Naive B cell (primary cell): Measurements from ENCODE around the gene CCL11. TPM values are rescaled to one million over a fixed set of nuclear protein-coding genes. Genes with fewer than 3 reads are reported as not detected.
A peak's percentile ranks its signal among the peaks of the same experiment; 100 is the strongest.

Source experiments
- ATAC-seq, 2 donors: fragments of 150-1000 bp; cut with Tn5 transposase; 2 replicates each; pipeline ENCODE4 v1.10.0; 2021; ENCODE audit warnings: low read depth in 2 of 2, mild to moderate bottlenecking in 2 of 2, moderate library complexity in 2 of 2
- DNase-seq: peaks from one replicate; pipeline ENCODE4 v3.0.0; 2022
- H3K27ac Mint-ChIP-seq, 6 donors: one replicate each; pipeline ENCODE4 v1.8.0; 2020 to 2022; ENCODE audit warnings: mild to moderate bottlenecking in 6 of 6, mixed read lengths in 6 of 6, moderate library complexity in 5 of 6, inconsistent platforms in 2 of 6
- H3K27me3 Mint-ChIP-seq, 3 donors: one replicate each; pipeline ENCODE4 v1.8.0; 2021 to 2022; ENCODE audit warnings: mixed read lengths in 3 of 3, mild to moderate bottlenecking in 1 of 3
- H3K36me3 Mint-ChIP-seq, 2 donors: one replicate each; pipeline ENCODE4 v1.8.0; 2020 to 2022; ENCODE audit warnings: mixed read lengths in 2 of 2, inconsistent platforms in 1 of 2, mild to moderate bottlenecking in 1 of 2
- H3K4me1 Mint-ChIP-seq, 3 donors: one replicate each; pipeline ENCODE4 v1.8.0; 2020 to 2022; ENCODE audit warnings: mixed read lengths in 3 of 3, inconsistent platforms in 1 of 3, mild to moderate bottlenecking in 1 of 3, moderate library complexity in 1 of 3
- H3K4me3 Mint-ChIP-seq, 8 donors: one replicate each; pipeline ENCODE4 v1.8.0; 2020 to 2022; ENCODE audit warnings: mild to moderate bottlenecking in 8 of 8, mixed read lengths in 8 of 8, moderate library complexity in 8 of 8, inconsistent platforms in 2 of 8
- H3K9me3 Mint-ChIP-seq, 7 donors: one replicate each; pipeline ENCODE4 v1.8.0; 2020 to 2022; ENCODE audit warnings: mixed read lengths in 7 of 7, mild to moderate bottlenecking in 5 of 7, inconsistent platforms in 2 of 7, moderate library complexity in 1 of 7
- polyA plus RNA-seq, 6 donors: library from polyadenylated mRNA; unstranded; fragments of 300-500 nt; fragmentation: Illumina TruSeq; gene quantifications; one replicate each; pipeline ENCODE4 v1.2.3, GENCODE V29; 2021; ENCODE audit warnings: low read depth in 6 of 6

The CCL11 gene
- not detected for polyA plus RNA-seq

DNA sequence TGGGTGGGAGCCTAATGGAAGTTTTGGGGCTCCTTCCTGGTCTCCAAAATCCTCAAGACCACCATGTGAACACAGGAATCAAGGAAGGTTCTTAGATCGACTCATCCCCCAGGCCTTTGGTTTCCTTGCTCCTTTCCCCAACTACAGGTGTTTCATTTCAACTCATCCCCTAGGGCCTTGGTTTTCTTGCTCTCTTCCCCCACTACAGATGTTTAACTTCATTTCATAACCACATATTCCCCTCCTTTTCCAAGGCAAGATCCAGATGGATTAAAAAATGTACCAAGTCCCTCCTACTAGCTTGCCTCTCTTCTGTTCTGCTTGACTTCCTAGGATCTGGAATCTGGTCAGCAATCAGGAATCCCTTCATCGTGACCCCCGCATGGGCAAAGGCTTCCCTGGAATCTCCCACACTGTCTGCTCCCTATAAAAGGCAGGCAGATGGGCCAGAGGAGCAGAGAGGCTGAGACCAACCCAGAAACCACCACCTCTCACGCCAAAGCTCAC lies at the start of gene CCL11:
TSS of gene CCL11 (plus strand) at position 457 of the 507 bp plus-strand sequence. CDS start 67 bp downstream, outside the sequence.
- no peak for DNase-seq
- Mint-ChIP-seq H3K27ac (no peak within 1 kb of the TSS), H3K27me3 (peaks cover 45 to 65% (median 48%) of the 10 kb centered on the region in 3 donors), H3K9me3 (peaks cover 0 to 4% (median 0%) of the 10 kb centered on the region in 7 donors), H3K4me3 (peak within 1 kb of the TSS in 1 of 8 donors; percentile 17), H3K36me3 (no peaks in the 10 kb centered on the region), H3K4me1 (no peaks in the 10 kb centered on the region)
- no peak for ATAC-seq

DNA sequence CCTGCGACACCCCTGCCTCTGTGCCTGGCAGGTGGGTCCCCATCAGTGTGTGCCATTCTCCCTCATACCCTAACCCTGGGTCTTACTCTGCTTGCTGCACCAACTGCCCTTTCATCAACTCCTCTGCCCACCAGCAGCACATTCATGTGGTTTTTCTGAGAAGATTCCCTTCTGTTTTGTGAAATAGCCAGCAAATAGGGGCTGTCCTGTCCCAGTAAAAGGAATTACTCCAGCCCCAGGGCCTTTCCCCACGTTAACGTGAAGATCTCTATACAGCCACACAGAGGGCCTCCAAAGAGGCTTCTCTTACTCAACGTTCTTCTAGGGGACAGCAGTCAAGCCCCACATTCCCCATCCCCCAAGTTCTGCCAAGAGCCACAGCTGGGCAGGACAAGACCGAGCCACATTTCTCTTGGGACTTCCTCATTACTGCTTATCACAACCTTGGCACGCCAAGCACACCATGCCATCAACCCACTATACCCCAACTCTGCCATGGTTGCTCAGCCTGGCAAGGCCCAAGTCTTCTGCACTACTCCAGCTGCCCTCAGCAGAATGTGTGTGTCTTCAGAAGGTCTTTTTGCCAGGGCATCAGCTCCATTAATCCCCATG lies 49.2 kb upstream of the CCL11 start:
- no peaks in the 10 kb centered on the region for H3K36me3 Mint-ChIP-seq
- peaks cover 16 to 29% (median 24%) of the 10 kb centered on the region in 3 donors for H3K4me1 Mint-ChIP-seq
- no peaks in the 10 kb centered on the region for H3K9me3 Mint-ChIP-seq
- no peak for ATAC-seq
- peaks cover 0 to 9% (median 0%) of the 10 kb centered on the region in 3 donors for H3K27me3 Mint-ChIP-seq
- DNase-seq, result no peak
- peak overlapping the region in 1 of 6 donors; percentile 36 for H3K27ac Mint-ChIP-seq
- no peak overlapping the region for H3K4me3 Mint-ChIP-seq

DNA sequence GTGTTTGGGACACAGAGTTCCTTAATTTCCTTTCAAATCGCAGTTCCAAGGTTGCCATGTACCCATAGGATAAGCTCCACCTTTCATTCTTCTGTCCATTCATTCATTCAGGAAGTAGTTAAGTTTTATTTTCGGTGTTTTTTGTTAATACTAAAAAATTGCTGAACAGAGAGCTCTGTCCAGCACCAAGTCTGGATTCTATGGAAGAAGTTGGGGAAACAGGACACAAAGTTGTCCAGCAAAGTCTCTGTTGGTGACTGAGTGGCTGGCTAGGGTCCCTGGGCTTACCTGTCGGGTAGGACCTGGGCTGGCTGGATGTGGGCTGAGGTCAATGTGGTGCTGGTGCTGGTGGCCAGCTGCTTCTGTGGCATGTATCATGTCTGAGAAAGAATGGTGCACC lies 48.1 kb upstream of the CCL11 start:
- no peak for ATAC-seq
- no peak overlapping the region for H3K27ac Mint-ChIP-seq

DNA sequence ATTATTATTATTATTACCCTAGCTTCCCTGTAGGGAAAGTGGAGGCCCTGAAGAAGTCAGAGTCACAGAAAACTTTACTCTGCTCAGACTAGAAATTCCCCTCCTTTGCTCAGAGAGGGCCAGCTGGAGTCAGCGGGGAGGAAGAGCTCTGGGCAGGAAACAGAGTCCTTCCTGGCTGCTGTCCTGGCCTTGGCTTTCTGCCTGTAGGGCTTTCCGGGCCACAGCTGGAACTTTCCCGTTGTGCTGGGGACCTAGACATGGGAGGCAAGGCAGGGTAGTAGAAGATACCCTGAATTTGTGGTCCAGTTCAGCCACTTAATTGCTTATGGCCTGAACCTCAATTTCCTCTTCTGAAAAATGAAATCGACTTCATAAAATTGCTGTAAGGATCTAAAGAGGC lies 44.5 kb upstream of the CCL11 start:
- Mint-ChIP-seq H3K4me1 (peaks cover 4 to 24% (median 14%) of the 10 kb centered on the region in 3 donors), H3K27ac (peak overlapping the region in 2 of 6 donors; percentile 62 to 67), H3K4me3 (no peak overlapping the region), H3K36me3 (no peaks in the 10 kb centered on the region), H3K9me3 (no peaks in the 10 kb centered on the region), H3K27me3 (no peaks in the 10 kb centered on the region)
- DNase-seq (no peak), ATAC-seq (no peak)

More for the DNA sequence above, 48.1 kb upstream of the CCL11 start:
- Mint-ChIP-seq H3K27me3 (peaks cover 0 to 9% (median 0%) of the 10 kb centered on the region in 3 donors), H3K36me3 (no peaks in the 10 kb centered on the region), H3K4me1 (peaks cover 20 to 28% (median 28%) of the 10 kb centered on the region in 3 donors), H3K4me3 (no peak overlapping the region), H3K9me3 (no peaks in the 10 kb centered on the region)
- DNase-seq, result no peak

DNA sequence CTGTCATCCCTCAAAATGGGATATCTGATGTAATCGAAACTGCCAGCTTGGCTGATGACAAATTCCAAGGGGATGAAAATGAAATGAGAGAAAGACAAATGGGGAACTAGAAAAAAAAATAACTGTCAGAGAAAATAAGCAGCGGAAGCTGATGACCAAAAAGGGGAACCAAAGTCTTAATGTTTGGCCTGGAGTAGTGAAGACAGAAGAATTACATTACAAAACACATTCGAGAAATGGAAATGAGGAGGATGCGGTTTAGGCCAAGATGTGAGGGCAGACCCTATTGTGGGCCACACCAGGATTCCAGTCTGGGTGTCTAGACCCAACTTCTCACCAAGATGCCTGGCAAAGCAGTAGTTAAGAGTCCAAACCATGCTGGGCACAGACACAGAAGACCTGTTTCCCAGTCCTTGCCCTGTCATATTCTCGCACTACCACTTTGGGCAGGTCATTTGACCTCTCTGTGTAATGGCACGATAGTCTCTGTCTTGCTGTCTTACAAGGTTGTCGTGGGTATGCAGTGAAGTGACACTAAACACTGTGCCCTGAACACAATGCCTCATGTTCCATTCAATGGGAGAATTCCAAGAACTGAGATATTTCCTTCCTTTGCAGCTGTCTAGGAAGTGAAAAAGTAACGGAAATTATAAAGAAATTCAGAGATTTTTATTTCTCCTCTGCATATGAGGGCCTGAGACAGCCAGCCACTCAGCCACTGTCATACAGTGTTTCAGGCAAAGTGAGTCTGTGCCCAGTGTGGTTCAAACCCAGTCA lies 42.8 kb upstream of the CCL11 start:
- peak; percentile 33 for DNase-seq
- no peaks in the 10 kb centered on the region for H3K9me3 Mint-ChIP-seq
- no peaks in the 10 kb centered on the region for H3K27me3 Mint-ChIP-seq
- peak; percentile 71 to 76 for ATAC-seq
- H3K4me3 Mint-ChIP-seq, result peak overlapping the region in 7 of 8 donors; percentile 17 to 87 (median 49)
- peaks cover 4 to 17% (median 10%) of the 10 kb centered on the region in 3 donors for H3K4me1 Mint-ChIP-seq
- peak overlapping the region in 5 of 6 donors; percentile 6 to 92 (median 74) for H3K27ac Mint-ChIP-seq
- no peaks in the 10 kb centered on the region for H3K36me3 Mint-ChIP-seq

DNA sequence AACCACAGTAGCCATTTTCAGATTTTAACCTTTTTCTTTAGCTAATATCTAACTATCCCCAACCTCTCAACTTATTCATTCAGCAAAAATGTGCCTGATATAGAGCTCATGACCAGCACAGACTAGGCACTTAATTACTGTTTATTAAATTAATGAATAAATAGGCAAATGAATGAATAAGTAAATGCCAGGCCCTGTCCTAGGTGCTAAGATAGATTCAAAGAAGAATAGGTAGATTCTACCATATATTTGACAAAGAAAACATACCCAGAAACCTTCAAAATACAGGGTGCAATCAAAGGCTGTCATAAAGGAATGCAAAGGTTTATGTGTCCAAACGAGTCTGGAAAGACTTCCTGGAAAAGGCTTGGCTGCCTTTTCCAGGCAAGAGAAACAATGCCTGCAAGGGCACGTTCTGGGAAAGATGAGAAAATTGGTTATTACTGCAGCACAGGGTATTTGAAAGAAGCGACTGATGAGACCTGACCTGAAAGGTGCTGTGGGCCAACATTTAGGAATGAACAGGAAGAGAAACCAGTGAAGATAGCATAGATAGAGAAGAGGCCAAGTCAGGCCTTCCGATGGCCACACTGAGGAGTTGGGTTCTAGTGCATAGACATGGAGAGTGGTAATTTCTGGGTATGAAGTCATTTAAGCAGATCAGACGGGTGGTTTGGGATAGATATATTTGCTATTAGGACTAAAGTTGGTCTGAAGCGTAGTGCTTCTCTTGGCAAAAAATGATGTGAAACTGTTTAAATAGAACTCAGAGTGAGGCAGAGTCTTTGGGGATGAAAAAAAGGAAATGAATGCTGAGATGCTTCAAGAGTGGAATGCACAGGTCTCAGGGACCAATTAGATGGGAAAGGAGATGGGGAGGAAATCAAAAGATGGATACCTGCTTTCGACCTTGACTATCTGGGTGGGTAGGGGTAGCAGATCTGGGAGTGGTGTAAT lies 41.9 kb upstream of the CCL11 start:
- H3K9me3 Mint-ChIP-seq, result no peaks in the 10 kb centered on the region
- no peaks in the 10 kb centered on the region for H3K36me3 Mint-ChIP-seq
- peak overlapping the region in 1 of 8 donors; percentile 87 for H3K4me3 Mint-ChIP-seq
- peaks cover 0 to 5% (median 0%) of the 10 kb centered on the region in 3 donors for H3K27me3 Mint-ChIP-seq
- DNase-seq (peak; percentile 15), ATAC-seq (peak in 1 of 2 donors; percentile 48)
- H3K27ac Mint-ChIP-seq, result peak overlapping the region in 2 of 6 donors; percentile 6 to 74
- peaks cover 4 to 17% (median 10%) of the 10 kb centered on the region in 3 donors for H3K4me1 Mint-ChIP-seq

DNA sequence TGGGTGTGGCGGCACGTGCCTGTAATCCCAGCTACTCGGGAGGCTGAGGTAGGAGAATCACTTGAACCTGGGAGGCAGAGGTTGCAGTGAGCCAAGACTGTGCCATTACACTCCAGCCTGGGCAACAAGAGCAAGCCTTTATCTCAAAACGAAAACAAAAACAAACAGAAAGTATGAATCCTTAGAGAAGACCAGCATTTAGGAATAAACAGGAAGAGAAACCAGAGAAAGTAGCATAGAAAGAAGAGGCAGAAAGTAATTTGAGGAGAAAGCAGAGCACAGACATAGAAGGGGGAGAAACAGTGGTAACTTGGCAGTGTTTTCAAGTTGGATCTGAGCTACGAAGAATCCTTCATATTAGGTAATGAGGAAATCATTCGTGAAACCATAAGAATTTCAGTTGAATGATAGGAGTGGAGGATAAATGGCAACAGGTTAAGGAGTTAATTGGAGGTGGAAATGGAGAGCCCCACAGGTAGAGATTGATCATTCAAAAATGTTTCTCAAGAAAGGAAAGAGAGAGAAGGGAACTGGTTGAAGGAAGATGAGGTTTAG lies 40.1 kb upstream of the CCL11 start:
- ATAC-seq (no peak), DNase-seq (no peak)
- no peak overlapping the region for H3K4me3 Mint-ChIP-seq
- H3K27me3 Mint-ChIP-seq, result peaks cover 0 to 5% (median 0%) of the 10 kb centered on the region in 3 donors
- no peaks in the 10 kb centered on the region for H3K36me3 Mint-ChIP-seq
- H3K27ac Mint-ChIP-seq, result no peak overlapping the region
- H3K4me1 Mint-ChIP-seq, result peaks cover 2 to 13% (median 10%) of the 10 kb centered on the region in 3 donors
- no peaks in the 10 kb centered on the region for H3K9me3 Mint-ChIP-seq

DNA sequence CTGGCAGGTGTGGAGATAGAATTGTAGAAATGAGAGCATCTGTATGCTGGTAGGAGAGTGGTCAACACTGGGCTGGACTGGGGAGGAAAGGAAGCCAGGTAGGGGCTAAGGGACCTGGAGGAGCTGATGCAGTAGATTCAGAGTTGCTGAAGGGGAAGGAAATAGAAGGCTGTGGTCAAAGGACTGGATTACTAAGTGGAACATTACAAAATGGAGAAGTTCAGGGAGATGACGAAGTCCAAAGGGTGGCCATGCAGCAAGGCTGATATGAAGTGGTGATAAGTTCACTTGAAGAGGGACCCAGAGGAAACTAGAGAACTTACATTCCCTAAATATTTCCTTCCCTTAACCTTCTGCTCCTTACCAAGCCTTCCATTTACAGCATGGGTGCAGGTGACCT lies 39.1 kb upstream of the CCL11 start:
- DNase-seq (peak; percentile 15), ATAC-seq (peak; percentile 23 to 60)
- peak overlapping the region in 1 of 6 donors; percentile 74 for H3K27ac Mint-ChIP-seq
- H3K4me1 Mint-ChIP-seq, result peaks cover 6 to 15% (median 14%) of the 10 kb centered on the region in 3 donors
- no peaks in the 10 kb centered on the region for H3K36me3 Mint-ChIP-seq
- H3K27me3 Mint-ChIP-seq, result peaks cover 6 to 10% (median 9%) of the 10 kb centered on the region in 3 donors
- H3K4me3 Mint-ChIP-seq, result peak overlapping the region in 1 of 8 donors; percentile 7
- no peaks in the 10 kb centered on the region for H3K9me3 Mint-ChIP-seq

DNA sequence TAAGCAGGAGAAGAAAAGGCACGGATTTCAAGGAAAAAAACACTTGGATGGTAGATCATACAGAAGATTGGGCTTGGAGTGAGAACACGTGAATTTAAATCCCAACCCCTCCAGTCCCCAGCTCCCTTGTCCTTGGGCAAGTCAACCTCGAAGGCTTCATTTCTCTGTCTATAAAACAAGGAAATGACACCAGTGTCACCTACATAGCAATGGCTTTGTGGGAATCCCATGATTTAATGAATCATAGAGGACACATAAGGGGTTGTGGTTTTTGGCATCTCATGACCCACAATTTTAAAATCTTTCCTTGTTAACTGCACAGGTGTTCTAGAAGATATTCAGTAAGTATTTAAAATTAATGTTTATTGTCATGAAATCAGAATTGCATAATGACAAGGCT lies 38.7 kb upstream of the CCL11 start:
- Mint-ChIP-seq H3K9me3 (no peaks in the 10 kb centered on the region), H3K27ac (peak overlapping the region in 1 of 6 donors; percentile 74), H3K36me3 (no peaks in the 10 kb centered on the region), H3K4me3 (no peak overlapping the region), H3K27me3 (peaks cover 6 to 13% (median 12%) of the 10 kb centered on the region in 3 donors), H3K4me1 (peaks cover 9 to 19% (median 18%) of the 10 kb centered on the region in 3 donors)
- DNase-seq (no peak), ATAC-seq (no peak)

DNA sequence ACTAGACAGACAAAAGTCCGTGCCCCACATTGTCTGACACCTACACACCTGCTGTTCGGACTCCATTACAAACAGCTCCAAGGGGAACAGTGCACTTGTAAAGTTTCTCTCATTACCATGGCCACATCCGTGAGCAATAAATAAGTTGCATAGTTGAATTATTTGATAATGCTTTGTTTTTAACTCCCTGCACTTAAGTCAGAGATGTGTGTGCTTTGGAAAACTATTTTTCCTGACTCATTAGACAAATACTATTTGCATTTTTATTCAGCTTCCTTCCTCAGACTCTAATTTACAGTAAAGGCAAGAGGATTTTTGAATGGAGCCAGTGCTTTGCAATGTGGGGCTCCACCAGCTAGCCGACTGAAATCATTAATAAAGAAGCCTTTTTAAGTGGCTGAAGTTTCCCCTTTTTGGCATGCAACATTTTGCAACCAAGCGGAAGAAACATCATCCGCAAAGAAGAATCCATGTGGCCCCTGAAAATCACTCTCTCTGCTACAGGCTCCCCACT lies 37.0 kb upstream of the CCL11 start:
- no peaks in the 10 kb centered on the region for H3K36me3 Mint-ChIP-seq

DNA sequence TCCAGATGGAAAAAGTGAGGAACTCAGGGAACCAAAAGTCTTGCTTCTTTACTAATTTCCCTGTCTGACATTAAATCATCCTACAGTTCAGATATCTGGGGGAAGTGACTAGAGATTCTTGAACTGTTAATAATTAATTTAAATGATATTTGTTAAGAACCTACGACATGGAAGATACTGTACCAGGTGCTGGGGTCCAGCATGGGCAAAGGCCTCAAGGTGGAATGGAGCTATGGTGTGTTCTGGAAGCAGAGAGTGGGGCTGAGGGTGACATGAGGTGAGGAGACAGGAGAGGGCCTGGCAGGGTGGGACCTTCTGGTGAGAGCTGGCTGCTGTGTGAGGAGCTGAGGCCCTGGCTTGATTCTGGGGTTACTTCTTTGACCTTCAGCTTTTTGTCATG lies 36.5 kb upstream of the CCL11 start:
- H3K27ac Mint-ChIP-seq, result peak overlapping the region in 1 of 6 donors; percentile 73
- no peak for DNase-seq
- no peaks in the 10 kb centered on the region for H3K36me3 Mint-ChIP-seq
- no peak for ATAC-seq
- no peak overlapping the region for H3K4me3 Mint-ChIP-seq
- no peaks in the 10 kb centered on the region for H3K9me3 Mint-ChIP-seq
- H3K4me1 Mint-ChIP-seq, result peaks cover 10 to 13% (median 12%) of the 10 kb centered on the region in 3 donors
- H3K27me3 Mint-ChIP-seq, result peaks cover 20 to 26% (median 23%) of the 10 kb centered on the region in 3 donors

More for the DNA sequence above, 37.0 kb upstream of the CCL11 start:
- no peak for DNase-seq
- H3K4me3 Mint-ChIP-seq, result no peak overlapping the region
- peaks cover 15 to 23% (median 22%) of the 10 kb centered on the region in 3 donors for H3K27me3 Mint-ChIP-seq
- H3K4me1 Mint-ChIP-seq, result peaks cover 10 to 13% (median 12%) of the 10 kb centered on the region in 3 donors
- no peak for ATAC-seq
- H3K27ac Mint-ChIP-seq, result peak overlapping the region in 1 of 6 donors; percentile 13
- no peaks in the 10 kb centered on the region for H3K9me3 Mint-ChIP-seq

DNA sequence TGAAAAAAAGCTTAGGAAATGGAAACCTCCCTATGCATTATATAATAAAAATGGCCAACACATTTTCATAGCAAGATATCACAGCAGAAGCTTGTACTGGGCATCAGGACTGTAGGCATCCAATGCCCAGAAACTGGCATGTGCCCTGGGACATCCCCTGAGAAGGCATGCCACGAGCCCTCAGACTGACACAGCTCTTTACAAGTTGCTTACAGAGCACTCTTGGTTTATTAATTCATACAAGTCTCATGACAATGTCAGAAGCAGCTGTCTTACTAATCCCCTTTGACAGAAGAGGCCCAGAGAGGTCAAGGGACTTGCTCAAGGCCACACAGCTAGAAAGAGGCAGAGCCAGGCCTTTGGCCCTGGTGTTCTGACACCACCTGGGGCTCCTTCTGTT lies 36.1 kb upstream of the CCL11 start:
- H3K27me3 Mint-ChIP-seq, result peaks cover 23 to 28% (median 23%) of the 10 kb centered on the region in 3 donors
- DNase-seq (no peak), ATAC-seq (no peak)
- no peak overlapping the region for H3K4me3 Mint-ChIP-seq
- H3K27ac Mint-ChIP-seq, result no peak overlapping the region
- peaks cover 10 to 13% (median 12%) of the 10 kb centered on the region in 3 donors for H3K4me1 Mint-ChIP-seq
- no peaks in the 10 kb centered on the region for H3K9me3 Mint-ChIP-seq
- no peaks in the 10 kb centered on the region for H3K36me3 Mint-ChIP-seq
